Neutrophil (primary cell): Measurements from ENCODE around the gene HELZ.
"Not testable (repeated sequence)": the region's sequence is repeated elsewhere in the genome, so short reads cannot be mapped to it uniquely, and the experiment has no call there.

Experiments
- H3K27ac ChIP-seq: fragments of 200-600 bp; sonication (generic); 2 replicates; pipeline ENCODE4 v1.5.1; 2016; ENCODE audit warnings: mild to moderate bottlenecking, moderate library complexity
- H3K27me3 ChIP-seq: fragments of 200-600 bp; sonication (generic); 2 replicates; pipeline ENCODE4 v1.6.0; 2016; ENCODE audit warnings: mild to moderate bottlenecking
- H3K36me3 ChIP-seq: fragments of 200-600 bp; sonication (generic); 2 replicates; pipeline ENCODE4 v1.5.1; 2017
- H3K4me1 ChIP-seq, 2 experiments: fragments of 200-600 bp in 1 of 2; sonication (generic) in 1 of 2; 1 replicate in 1 of 2; 2 replicates in 1 of 2; pipeline versions ENCODE4 v1.5.1 to v1.6.1; 2013 to 2016; ENCODE audit warnings: low read depth in 1 of 2, low read length in 1 of 2, mild to moderate bottlenecking in 1 of 2, moderate library complexity in 1 of 2; ENCODE audit not compliant: control insufficient read depth in 1 of 2, insufficient read depth in 1 of 2
- H3K4me3 ChIP-seq, 2 experiments: fragments of 200-600 bp in 1 of 2; sonication (generic) in 1 of 2; 1 replicate in 1 of 2; 2 replicates in 1 of 2; pipeline ENCODE4 v1.5.1; 2013 to 2016; ENCODE audit warnings: low read depth in 1 of 2, low read length in 1 of 2, mild to moderate bottlenecking in 1 of 2, moderate library complexity in 1 of 2
- H3K9me3 ChIP-seq: fragments of 200-600 bp; sonication (generic); 2 replicates; pipeline ENCODE4 v1.5.1; 2016
- CTCF ChIP-seq: fragments of 200-600 bp; sonication (generic); IDR thresholded peaks from 2 replicates; pipeline ENCODE4 v1.5.1; 2016; ENCODE audit warnings: antibody characterized with exemption

HELZ gene

DNA sequence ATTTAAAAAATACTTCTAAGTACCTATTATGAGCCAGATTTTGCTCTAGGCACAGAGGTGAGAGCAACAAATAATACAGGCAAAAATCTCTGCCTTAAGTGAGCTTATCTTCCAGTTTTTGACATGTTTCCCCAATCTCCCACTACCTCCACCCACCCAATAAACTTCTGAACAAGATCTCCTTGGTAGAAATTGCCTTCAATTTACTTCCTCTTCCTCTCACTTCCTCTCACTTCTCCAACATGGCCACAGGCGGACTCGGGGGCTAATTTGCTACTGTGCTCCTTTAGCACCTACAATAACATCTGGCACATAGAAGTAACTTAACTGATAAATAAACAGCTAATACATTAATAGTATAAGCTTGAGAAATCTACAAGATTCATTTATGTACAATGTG lies 118.0 kb downstream of the HELZ start:
- TF ChIP-seq CTCF, result no peak

GRCh38 chr17:67126543-67126942 lies 118.5 kb downstream of the HELZ start:
- H3K4me3 ChIP-seq, H3K27ac ChIP-seq, H3K9me3 ChIP-seq, H3K4me1 ChIP-seq, H3K27me3 ChIP-seq: not testable (repeated sequence)
- peaks cover 55% of the 10 kb centered on the region for H3K36me3 ChIP-seq

More for the DNA sequence above, 118.0 kb downstream of the HELZ start:
- Histone ChIP-seq H3K36me3 (peaks cover 52% of the 10 kb centered on the region), H3K27ac (no peak overlapping the region), H3K27me3 (no peaks in the 10 kb centered on the region), H3K4me1 (no peaks in the 10 kb centered on the region), H3K4me3 (no peak overlapping the region), H3K9me3 (no peaks in the 10 kb centered on the region)

- Histone ChIP-seq H3K9me3 (no peaks in the 10 kb centered on the region), H3K36me3 (peaks cover 60% of the 10 kb centered on the region), H3K4me3 (no peak overlapping the region), H3K27ac (no peak overlapping the region), H3K27me3 (no peaks in the 10 kb centered on the region), H3K4me1 (no peaks in the 10 kb centered on the region)
- TF ChIP-seq CTCF, result no peak
Observed at GRCh38 chr17:67125924-67126323, 119.1 kb downstream of the HELZ start.

- no peaks in the 10 kb centered on the region for H3K9me3 ChIP-seq
- peaks cover 62% of the 10 kb centered on the region for H3K36me3 ChIP-seq
- no peak for TF ChIP-seq CTCF
- H3K27me3 ChIP-seq, result no peaks in the 10 kb centered on the region
- H3K4me1 ChIP-seq, result no peaks in the 10 kb centered on the region
- no peak overlapping the region for H3K4me3 ChIP-seq
- no peak overlapping the region for H3K27ac ChIP-seq
Observed at GRCh38 chr17:67125417-67125816, 119.6 kb downstream of the HELZ start.

GRCh38 chr17:67124450-67125148 lies 120.4 kb downstream of the HELZ start:
- peaks cover 66% of the 10 kb centered on the region for H3K36me3 ChIP-seq
- H3K27ac ChIP-seq, result no peak overlapping the region
- no peaks in the 10 kb centered on the region for H3K27me3 ChIP-seq
- no peaks in the 10 kb centered on the region for H3K4me1 ChIP-seq
- no peaks in the 10 kb centered on the region for H3K9me3 ChIP-seq
- no peak for TF ChIP-seq CTCF
- H3K4me3 ChIP-seq, result no peak overlapping the region

GRCh38 chr17:67123699-67124098 lies 121.3 kb downstream of the HELZ start:
- H3K4me1 ChIP-seq, result no peaks in the 10 kb centered on the region
- no peak overlapping the region for H3K27ac ChIP-seq
- H3K36me3 ChIP-seq, result peaks cover 68% of the 10 kb centered on the region
- no peaks in the 10 kb centered on the region for H3K27me3 ChIP-seq
- no peak for TF ChIP-seq CTCF
- no peaks in the 10 kb centered on the region for H3K9me3 ChIP-seq
- H3K4me3 ChIP-seq, result no peak overlapping the region
